GM19438 (cell line): ENCODE results near the gene SMIM31.

Source experiments
- ATAC-seq: cut with Tn5 transposase; IDR thresholded peaks from one replicate; pipeline ENCODE4 v1.9.1; 2021; ENCODE audit warnings: low read depth; ENCODE audit not compliant: unreplicated experiment

SMIM31 gene

GRCh38 chr4:164780839-164781238 lies 26.9 kb downstream of the SMIM31 start:
- no peak for ATAC-seq

- ATAC-seq, result no peak
Measured at GRCh38 chr4:164783976-164784375, 30.0 kb downstream of the SMIM31 start.

DNA sequence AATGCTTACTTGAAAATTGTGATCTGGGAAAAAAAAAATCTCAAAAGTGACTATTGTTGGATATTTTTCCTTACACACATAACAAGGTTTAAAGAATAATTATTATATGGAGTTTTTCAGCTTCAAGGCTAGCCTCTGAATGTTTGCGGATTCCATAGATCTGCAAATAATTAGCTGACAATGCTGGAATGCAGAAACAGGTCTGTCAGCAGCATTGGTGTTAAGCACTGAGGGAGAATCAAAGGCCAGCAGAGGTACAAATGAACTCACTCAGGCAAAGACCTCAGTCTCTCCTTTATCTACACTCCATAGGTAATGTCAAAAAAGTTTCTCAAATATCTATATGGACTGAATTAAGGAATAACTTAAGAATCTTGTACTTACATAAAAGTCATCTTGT lies 35.1 kb downstream of the SMIM31 start:
- ATAC-seq, result no peak

DNA sequence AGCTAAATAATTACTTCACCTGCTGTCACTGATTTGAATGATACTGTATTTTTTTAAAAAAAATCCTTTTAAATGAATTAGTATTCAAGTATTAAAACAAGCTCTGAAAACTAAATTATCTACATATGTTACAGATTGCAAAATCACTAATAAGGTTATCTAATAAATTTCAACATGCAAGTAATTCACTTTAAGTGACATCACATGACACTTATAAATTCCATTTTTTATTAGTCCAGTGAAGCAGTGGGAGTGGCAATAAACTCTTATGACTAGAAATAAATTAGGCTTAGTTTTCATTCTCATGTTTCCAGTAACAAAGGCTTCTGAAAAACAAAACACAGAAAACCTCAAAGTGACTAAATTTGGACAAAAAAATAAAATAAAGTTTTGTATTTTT lies 36.3 kb downstream of the SMIM31 start:
- ATAC-seq, result no peak

- no peak for ATAC-seq
Measured at GRCh38 chr4:164799410-164799809, 45.5 kb downstream of the SMIM31 start.

DNA sequence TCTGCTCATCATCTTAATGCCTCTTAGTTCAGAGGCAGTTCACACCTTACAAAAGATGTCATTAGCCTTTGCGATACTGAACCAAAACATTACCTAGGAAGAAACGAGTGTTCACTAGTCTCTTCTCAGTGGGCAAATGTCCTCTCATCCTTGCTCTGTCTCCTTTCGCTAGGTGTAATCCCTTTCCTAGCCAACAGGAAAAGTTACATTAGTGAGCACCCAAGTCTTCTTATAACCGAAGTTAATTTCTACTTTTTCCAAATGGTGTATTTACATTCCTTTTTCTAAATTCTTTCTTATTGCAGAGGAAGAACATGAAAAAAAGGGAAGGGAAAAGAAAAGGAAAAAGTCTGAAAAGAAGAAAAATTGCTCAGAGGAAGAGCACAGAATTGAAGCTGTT lies 46.9 kb downstream of the SMIM31 start:
- ATAC-seq, result no peak

DNA sequence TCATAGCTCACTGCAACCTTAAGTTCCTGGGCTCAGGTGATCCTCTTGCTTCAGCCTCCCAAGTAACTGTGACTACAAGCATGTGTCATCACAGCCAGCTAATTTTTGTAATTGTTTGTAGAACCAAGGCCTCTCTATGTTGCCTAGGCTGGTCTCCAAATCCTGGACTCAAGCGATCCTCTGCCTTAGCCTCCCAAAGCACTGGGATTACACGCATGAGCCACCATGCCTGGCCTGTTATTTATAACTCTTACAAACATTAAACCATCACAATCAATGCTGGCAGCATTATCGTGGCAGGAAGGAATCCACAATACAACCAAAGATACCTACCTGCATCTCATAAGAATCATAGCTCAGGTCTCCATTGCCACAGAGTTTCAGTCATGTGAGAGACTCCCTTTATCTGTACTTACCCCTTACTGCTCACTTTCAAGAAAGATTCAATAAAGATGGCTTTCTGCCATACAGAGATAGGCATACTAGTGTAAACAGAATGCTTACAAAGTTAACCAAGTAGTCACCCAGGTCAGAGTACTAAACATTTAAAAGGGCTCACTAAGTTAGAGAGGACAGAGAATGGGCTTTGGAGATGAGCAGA lies 48.5 kb downstream of the SMIM31 start:
- ATAC-seq, result no peak

DNA sequence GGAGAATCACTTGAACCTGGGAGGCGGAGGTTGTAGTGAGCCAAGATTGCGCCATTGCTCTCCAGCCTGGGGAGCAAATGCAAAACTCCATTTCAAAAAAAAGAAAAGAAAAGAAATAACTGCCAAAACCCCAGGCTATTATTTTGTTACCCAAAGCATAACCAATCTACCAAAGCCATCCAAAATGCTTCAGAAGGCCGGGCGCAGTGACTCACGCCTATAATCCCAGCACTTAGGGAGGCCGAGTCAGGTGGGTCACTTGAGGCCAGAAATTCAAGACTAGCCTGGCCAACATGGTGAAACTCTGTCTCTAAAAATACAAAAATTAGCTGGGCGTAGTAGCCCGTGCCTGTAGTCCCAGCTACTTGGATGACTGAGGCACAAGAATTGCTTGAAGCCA lies 49.8 kb downstream of the SMIM31 start:
- no peak for ATAC-seq

GRCh38 chr4:164807611-164808010 lies 53.7 kb downstream of the SMIM31 start:
- no peak for ATAC-seq

GRCh38 chr4:164813554-164813953 lies 59.6 kb downstream of the SMIM31 start:
- ATAC-seq, result no peak

DNA sequence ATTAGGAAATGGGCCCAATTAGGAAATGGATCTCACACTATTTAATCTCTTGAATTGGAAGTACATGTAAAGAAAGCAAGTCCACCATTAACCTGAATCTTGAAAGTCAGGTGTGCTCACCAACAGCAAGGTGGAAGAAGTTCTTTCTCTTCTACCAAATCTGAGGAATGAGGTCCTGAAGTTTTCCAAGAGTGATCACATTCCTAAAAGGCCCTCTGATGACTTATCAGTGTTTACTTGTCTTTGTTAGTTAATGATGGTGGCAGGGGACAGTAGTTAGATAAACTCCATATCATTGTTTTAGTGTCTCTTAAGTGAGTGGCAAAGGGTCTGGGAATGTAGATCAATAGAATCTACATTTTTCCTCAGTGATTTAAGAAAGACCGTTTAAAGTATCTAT lies 61.8 kb downstream of the SMIM31 start:
- no peak for ATAC-seq

DNA sequence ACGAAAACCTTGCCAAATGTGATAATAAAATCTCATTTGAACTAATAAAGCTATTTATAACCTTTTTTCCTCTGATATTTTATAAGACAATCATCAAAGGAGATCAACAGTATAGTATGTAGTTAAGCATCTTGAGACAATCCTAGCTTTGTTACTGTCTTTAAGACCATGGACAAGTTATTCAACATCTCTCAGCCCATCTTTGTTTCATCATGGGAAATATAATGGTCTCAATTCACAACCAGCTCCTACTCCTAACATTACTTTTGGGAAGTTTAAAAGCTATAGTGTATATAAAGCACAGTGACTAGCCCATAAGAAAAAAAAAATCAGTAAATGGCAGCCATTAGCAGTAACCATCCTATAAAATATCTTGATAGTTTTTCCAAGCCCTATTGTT lies 65.4 kb downstream of the SMIM31 start:
- no peak for ATAC-seq

DNA sequence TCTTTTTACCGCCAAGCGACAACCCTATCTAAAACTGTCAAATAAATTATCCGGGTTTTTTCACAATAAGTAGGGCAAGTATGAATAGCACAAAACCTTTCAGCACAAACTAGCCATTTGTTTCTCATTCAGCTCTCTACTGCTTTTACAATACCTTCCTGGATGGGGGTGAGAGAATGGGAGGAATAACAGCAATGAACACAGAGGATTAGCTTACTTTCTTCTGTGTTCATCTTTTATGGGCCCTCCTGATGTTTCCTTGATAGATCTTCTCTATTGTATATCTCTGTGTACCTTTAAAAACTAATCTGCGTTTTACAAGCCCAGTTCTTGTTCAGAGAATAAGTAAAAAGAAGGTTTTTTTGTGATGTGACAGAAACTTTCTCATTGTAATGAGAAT lies 67.8 kb downstream of the SMIM31 start:
- no peak for ATAC-seq

- no peak for ATAC-seq
Measured at GRCh38 chr4:164824581-164824980, 70.7 kb downstream of the SMIM31 start.

DNA sequence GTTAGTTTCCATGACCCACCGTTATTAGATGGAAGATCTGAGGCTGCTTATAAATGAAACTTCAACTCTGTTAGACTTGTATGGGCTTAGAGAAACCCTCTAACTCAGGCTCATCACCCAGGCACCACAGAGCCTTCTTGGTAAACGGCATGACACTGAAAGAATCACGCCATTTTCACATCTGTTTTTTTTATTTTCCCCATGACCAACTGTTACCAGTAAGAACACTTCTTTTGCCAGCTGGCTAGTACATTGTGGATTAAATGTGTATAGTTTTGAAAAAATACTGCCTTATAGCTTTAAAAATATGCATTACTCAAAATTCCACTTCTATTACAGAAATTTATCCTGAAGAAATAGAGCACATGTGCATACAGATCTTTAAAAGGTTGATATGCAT lies 75.0 kb downstream of the SMIM31 start:
- no peak for ATAC-seq

GRCh38 chr4:164846566-164846965 lies 92.6 kb downstream of the SMIM31 start:
- no peak for ATAC-seq

DNA sequence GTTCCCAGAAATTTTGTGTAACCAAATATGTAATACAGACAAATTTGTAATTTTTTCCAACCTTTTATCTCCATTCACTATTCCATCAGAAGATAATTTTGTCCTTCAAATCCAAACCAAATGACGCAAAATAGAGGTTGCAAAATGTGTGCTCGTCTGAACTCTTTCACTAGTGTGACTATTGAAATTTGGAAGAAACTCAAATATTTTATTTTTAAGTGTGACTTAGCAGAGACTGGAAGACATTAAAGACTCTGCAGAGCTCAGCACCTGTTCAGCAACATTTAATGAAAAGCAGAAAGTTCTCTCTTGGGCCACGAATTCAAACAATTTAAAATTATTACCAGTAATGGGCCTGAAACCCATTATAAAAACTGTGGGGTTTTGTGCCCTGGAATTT lies 93.1 kb downstream of the SMIM31 start:
- ATAC-seq, result no peak

- peak; percentile 93 for ATAC-seq
Measured at GRCh38 chr4:164847967-164848649, 94.2 kb downstream of the SMIM31 start.
